Fibroblast of gingiva (primary cell): ENCODE results near the gene PPDPF.
"Not testable (repeated sequence)": the region's sequence is repeated elsewhere in the genome, so short reads cannot be mapped to it uniquely, and the experiment has no call there.

Source experiments
- DNase-seq: peaks from one replicate; pipeline ENCODE4 v3.0.0-alpha.2; 2011; ENCODE audit warnings: low read depth

PPDPF gene

DNA sequence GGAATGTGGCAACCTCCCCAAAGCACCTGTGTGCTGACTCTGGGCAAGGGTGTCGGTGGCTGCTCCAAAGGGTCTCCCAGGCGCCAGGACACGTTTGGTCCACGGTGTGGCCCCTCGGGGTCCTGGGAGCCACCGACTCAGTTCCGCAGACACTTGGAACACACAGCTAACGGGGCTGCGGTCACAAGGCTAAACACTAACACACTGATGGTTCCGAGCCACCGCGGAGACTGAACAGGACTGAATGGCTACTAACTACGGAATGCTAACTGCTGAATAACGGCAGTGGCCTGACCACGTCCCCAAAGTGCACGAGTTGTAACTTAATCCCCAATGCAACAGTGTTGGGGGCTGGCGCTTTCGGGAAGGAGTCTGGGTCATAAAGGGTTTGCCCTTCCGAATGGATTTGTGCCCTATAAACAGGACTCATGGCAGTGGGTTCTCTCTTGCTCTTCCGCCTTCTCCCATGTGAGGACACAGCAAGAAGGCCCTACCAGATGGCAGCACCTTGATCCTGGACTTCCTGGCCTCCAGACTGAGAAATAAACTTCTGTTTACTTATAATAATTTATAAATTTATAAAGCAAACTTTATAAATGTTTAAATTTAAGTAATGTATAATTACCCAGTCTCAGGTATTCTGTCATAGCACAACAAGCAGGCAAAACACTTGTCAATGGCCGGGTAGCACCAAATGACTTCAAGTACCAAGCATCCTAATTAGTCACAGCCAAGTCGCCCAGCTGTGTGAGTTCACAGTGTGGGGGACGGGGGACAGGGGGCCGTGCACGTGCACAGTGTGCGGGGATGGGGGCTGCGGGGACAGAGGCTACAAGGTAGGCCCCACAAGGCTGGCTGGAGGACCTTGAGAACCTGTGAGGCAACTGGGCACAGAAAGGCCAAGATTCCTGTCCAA is 19.4 kb upstream of the PPDPF start:
- no peak for DNase-seq

DNA sequence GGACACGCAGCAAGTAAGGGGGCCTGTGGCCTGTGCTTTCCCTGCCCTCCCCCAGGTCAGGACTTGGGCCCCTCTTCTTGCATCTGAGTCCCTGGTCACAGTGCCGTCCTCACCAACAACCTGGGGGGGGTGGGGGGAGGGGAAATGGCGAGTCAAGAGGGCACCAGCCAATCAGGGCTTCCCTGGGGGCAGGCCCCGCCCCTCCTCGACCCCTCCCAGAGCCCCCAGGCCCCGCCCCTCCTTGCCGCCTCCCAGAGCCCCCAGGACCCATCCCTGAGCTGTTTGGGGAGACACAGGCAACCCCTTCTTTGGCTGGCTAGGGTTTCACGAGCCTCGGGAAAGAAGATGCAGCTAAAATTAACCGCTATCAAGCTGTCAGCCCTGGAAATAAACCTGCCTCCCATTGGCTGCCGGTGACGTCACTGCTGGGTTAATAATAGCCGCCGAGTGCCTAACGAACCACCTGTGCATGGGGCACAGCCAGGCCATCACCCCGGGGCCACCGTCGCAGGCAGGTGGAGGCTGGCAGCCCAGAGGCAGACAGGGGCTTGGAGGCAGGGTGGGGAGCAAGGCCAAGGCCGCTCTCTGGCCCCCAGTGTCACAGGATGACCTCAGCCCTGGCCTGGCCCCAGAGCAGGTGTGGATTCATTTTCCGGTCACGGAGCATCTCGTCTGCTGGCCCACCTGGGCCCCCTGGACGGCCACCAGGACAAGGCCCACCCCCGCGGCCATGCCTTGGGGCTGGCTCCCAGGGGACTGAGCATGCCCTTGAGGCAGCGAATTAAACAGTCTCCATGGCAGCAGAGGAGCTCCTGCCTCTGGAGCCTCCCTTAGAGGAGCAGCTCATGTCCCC is 18.5 kb upstream of the PPDPF start:
- no peak for DNase-seq

GRCh38 chr20:63502671-63503172 is 17.8 kb upstream of the PPDPF start:
- DNase-seq: no peak

- no peak for DNase-seq
Measured at GRCh38 chr20:63503524-63503923, 17.0 kb upstream of the PPDPF start.

- no peak for DNase-seq
Measured at GRCh38 chr20:63504642-63505041, 15.9 kb upstream of the PPDPF start.

DNA sequence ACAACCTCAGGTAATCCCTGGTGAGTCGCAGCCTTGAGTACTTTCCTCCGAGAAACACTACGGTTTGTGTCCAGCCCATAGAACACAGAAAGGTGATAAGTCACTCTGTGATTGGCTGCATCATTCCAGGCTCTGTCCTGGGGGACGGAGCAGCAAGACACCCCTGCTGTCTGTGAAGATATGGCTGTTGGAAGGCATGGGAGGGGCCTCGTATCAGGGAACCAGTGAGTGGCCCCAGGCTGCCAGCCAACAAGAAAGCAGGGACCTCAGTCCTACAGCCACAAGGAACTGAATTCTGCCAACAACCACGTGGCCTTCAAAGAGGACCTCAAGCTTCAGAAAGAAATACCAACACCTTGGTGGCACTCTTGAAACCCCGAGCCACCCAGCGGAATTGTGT is 15.3 kb upstream of the PPDPF start:
- no peak for DNase-seq

DNA sequence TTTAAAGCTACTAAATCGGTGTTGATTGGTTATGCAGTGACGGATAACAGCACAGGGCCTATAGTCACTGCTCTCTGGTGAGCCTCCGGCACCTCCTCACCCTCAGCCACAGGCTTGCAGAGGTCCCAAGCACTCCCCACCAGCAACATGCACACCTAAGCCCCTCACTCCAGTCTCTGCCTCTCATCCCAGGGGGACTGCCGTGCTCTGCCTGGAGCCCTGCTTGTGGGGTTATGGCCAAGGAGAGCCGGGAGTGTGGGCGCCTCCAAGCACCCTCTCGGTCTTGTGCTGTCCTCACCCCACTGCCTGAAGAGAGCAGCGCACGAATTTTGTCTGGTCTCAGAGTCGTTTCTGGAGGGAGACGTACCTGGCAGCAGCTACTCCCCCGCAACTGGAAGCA is 14.8 kb upstream of the PPDPF start:
- no peak for DNase-seq

DNA sequence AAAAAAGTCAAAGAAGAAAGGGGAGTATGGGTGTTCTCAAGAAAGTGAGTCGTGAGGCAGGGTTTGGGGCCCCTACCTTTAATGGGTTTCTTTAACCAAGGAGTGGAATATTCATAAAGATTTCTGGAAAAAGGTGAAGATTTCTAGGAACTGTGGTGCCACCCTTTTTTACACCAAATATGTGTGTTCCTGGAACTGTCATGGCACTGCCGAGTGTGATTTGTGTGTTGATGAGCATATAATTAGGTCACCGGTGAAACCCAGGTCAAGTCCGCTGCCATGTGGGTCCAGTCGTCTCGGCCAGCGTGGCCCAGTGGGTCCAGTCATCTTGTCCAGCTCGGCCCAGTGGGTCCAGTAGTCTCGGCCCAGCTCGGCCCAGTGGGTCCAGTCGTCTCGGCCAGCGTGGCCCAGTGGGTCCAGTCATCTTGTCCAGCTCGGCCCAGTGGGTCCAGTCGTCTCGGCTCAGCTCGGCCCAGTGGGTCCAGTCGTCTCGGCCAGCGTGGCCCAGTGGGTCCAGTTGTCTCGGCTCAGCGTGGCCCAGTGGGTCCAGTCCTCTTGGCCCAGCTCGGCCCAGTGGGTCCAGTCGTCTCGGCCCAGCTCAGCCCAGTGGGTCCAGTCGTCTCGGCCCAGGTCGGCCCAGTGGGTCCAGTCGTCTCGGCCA is 13.4 kb upstream of the PPDPF start:
- DNase-seq: no peak

GRCh38 chr20:63508072-63508768 is 12.3 kb upstream of the PPDPF start:
- DNase-seq: no peak

DNA sequence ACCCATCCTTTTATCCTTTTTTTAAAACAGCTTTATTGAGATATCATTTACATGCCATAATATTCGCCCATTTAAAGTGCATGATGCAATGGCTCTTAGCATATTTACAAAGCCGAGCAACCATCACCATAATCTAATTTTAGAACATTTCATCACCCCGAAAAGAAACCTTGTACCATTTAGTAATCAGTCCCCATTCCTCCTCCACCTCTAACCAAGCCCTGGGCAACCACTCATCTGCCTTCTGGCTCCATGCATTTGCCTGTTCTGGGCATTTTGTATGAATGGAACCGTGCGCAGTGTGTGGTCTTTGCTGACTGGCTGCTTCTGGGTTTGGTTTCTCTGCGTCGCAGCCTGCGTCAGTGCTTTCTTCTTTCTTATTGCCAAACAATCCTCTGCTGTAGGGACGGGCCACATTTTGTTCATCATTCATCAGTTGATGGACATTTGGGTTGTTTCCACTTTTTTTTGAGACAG is 11.4 kb upstream of the PPDPF start:
- DNase-seq: peak; percentile 21

- no peak for DNase-seq
Measured at GRCh38 chr20:63513207-63513606, 7.4 kb upstream of the PPDPF start.

- not testable (repeated sequence) for DNase-seq
Measured at GRCh38 chr20:63514520-63514919, 6.0 kb upstream of the PPDPF start.

DNA sequence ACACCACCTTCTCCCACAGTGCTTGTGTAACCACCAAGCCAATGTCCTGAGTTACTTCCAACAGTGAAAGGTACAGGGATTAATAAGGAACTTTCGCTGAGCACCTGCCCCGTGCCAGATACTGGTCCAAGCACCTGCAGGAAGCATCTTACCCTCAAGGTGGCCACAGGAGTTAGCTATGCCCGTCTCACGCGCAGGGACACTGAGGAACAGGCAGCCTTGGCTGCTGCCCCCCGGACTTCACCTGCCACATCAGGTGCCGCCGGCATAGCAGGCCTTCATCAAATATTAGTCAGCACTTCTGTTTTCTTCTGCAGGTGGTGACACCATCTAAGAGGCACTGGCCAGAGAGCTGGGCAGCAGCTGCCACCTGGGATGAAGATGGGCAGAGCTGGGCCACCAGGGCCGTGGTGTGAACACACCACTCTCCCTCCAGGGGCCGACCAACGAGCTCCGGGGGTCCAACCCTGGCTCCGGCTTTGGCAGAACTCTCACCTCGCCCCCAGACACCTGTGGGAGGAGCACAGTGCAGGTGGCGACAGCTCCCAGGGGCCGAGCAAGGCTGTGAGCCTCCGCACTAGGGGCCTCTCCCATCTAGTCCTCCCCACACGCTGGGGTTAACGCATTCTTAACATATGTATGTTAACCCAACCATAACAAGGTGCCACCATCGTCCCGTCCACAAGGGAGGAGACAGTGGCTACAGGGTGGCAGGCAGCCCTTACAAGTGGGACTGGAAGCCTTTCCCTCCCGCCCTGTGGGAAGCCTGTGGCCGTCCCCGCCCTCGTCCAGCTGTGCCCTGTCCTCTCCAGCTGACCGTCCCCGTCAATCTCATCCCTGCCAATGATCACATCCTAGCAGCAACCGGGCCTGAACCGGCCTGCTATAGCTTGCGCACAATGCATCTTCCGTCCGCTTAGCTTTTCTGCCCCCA is 2.9 kb upstream of the PPDPF start:
- no peak for DNase-seq

DNA sequence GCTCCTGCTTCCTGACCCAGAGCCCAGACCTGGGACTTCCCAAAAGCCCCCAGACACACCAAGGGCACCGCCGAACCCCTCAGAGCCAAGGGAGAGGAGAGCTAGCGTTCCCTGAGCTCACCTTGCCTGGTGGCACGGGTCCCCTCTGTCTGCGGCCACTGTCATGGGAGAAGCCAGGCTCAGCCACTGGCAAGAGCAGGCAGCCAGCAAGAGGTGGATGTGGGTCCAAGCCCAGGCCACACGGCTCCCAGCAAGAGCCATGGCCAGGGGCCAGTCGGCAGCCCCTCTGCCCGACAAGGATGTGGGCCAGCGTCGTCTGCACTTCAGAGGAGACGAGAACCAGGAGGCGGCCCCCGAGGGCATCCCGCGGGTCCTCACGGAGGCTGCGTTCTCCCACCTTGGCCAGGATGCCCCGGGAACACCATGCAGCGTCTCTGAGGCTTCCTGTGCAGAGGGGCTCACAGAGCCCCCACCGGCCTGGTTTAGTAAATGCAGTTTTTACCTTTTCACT is 2.2 kb upstream of the PPDPF start:
- DNase-seq: no peak

DNA sequence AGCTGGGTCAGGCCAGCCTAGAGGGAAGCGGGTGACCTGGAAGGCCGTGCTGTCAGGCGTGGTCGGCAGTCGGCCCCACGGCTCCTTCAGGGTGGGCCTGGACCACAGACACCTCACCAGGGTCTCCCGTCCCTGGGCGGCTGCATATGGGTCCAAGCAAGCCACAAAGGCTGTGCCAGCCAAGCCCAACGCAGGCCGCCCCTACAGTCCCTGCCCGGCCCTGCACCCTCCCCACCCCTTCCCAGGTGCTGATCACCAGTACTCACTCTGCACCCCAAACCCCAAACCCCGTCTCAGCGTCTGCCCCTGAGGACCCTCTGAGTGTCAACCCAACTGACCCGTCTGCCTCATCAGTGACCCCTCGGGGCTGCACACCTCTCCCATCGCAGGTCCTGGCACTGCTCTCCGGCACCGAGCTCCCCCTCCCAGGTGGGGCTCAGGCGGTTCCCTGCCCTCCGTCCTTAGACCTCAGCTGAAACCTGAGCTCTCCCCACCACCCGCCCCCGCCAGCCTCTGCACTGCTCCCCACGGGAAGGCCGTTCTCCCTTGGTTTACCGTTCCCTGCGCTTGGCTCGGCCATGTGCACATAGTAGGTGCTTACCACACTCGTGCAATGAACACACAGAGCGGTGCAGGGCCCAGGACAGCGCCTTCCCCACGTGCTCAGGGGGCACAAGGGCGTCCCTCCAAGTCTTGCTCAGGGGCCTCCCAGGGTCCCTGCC is 1.5 kb upstream of the PPDPF start:
- DNase-seq: no peak

GRCh38 chr20:63519668-63520503 is 679 bp upstream of the PPDPF start:
- peak; percentile 34 for DNase-seq

DNA sequence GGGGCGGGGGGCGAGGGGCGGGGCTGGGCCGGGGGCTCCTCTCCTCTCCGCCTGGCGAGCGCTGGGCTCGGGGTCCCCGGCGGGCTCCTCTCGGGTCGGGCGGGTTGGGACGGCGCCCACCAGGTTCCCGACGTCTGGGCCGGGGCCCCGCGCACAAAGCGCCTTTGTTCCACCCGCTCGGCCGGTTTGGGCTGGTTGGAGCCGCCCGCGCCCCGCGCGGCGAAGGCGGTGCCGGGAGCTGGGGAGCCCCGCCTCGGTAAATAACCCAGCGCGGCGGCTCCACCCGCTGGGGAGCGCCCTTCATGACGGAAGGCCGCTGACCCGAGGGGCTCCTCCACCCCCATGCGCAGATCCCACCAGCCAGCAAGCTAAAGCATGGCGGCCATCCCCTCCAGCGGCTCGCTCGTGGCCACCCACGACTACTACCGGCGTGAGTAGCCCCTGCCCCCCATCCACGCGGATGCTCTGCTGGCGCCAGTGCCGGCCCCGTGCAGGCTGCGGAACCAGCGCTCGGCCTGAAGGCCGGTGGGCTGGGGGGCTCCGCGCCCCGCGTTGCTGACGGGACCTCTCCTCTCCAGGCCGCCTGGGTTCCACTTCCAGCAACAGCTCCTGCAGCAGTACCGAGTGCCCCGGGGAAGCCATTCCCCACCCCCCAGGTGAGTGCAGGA is 503 bp downstream of the PPDPF start:
- DNase-seq: peak; percentile 42

DNA sequence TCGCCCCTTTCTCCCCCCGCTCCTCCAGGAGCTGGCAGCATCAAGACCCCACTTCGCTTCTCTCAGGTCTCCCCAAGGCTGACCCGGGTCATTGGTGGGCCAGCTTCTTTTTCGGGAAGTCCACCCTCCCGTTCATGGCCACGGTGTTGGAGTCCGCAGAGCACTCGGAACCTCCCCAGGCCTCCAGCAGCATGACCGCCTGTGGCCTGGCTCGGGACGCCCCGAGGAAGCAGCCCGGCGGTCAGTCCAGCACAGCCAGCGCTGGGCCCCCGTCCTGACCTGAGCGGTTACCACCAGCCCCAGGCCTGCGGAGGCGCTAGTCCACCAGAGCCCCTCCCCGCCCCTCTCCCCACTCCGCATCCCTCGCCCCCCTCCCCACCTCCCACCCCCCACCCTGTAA is 1.0 kb downstream of the PPDPF start:
- no peak for DNase-seq
